Fibroblast of mammary gland (primary cell): Measurements from ENCODE around the gene CYFIP2.

Experiments used
- DNase-seq: peaks from one replicate; pipeline ENCODE4 v3.0.0-alpha.2; 2010; ENCODE audit warnings: low read depth
- H3K4me3 ChIP-seq: 2 replicates; pipeline ENCODE4 v1.5.1; 2011; ENCODE audit warnings: low read depth, mild to moderate bottlenecking, low read length, moderate library complexity; ENCODE audit not compliant: control insufficient read depth
- CTCF ChIP-seq: conservative IDR thresholded peaks from 2 replicates; pipeline ENCODE4 v1.5.1; 2011; ENCODE audit warnings: low read depth, low read length, inconsistent platforms; ENCODE audit not compliant: control insufficient read depth, insufficient read depth

Gene CYFIP2

DNA sequence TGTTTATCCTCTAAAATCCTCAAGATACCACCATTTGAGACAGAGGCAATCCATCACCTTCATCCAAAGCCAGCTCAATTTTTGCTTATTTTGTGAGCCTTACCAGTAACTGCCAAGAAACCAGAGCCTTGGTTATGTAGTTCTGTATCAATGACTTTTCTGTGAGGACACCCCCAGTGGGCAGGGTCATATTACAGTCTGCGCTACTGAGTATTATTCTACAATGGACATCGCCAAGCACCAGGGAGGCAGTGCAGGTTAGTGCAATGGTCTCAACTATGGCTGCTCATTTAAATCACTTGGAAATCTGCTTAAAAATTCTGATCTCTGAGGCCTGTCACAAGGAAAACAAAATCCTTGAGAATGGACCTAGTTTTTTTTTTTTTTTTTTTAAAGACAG is 103.6 kb downstream of the CYFIP2 start:
- DNase-seq = no peak
- no peak for TF ChIP-seq CTCF
- no peak overlapping the region for H3K4me3 ChIP-seq

DNA sequence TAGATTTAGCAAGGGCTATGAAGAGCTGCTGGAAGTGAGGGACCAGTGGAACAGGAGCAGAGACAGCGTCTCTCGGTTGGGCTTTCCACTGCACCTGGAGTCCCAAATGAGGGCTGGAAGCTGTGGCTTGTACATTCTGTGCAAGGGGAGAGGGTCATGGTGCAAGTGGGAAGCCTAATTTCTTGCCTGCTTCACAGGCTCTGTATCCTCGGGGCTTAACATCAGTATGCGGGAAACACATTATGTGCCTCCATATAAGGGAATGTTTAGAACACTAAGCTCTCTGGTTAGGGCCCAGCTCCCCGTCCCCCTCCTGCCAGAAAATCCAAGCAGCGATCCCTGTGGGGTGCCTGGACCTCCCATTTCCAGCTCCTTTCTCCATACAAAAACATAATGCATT is 105.0 kb downstream of the CYFIP2 start:
- no peak for DNase-seq
- H3K4me3 ChIP-seq = no peak overlapping the region
- no peak for TF ChIP-seq CTCF

DNA sequence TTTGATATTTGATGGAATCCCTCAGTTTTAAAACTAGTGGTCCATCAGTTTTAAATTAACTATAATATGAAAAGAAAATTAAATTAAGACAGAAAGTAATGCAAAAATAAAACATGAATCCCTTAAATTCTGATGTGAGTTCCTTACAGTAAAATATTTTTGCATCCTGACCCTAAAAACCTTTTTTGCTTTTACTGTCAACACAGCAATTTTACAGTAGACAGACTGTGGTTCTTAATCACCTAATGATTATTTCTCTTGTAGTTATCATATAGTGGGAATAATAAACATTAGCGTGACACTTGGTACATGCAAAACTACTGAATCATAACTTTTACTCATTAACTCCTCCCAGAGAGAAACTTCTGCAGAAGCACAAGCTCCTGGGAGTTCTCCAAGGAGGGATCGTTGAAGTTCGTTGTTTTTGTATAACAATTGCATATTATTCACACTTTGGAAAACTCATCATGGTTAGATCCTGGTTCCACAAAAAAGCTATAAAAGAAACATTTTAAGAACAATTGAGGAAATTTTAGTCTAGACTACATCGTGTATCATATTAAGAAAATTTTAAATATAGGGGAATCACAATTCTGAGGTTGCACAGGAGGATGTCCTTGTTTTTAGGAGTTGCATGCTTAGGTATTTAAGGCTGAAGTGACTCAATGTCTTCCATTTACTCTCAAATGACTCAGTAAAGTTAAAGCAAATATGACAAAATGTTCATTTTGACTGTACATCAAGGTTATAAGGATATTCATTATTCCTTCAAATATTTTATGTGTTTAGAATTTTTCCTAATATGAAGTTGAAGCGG is 105.9 kb downstream of the CYFIP2 start:
- no peak overlapping the region for H3K4me3 ChIP-seq
- DNase-seq = no peak
- no peak for TF ChIP-seq CTCF

DNA sequence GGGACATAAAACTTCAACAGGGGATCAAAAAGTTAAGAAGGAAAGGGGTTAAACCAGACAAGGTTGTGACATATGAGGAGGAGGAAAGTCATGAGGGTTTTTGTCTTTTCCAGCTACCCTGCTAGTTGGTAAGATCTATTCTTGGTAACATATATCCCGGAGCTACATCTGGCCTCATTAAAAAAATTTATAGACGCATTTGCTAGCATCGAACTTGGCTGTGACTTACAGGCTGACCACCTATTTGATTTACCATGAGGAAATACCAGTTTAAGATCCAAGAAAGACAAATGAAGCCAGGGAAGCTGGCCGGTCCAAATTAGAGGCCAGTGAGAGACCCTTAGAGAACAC is 106.5 kb downstream of the CYFIP2 start:
- no peak for DNase-seq
- no peak for TF ChIP-seq CTCF

GRCh38 chr5:157378509-157378908 is 112.6 kb downstream of the CYFIP2 start:
- DNase-seq = no peak
- no peak for TF ChIP-seq CTCF
- no peak overlapping the region for H3K4me3 ChIP-seq

More for the DNA sequence above, 106.5 kb downstream of the CYFIP2 start:
- H3K4me3 ChIP-seq = no peak overlapping the region

DNA sequence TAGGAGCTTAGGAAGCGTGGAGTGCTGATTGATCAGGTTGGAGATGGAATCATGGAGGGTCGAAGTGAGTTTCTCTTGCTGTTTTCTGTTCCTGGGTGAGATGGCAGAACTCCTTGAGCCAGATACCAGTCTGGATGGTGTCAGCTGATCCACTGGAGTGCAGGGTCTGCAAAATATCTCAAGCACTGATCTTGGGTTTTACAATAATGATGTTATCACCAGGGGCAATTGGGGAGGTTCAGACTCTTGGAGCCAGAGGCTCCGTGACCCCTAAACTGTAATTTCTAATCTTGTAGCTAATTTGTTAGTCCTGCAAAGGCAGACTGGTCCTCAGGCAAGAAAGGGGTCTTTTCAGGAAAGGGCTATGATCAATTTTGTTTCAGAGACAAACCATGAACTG is 114.1 kb downstream of the CYFIP2 start:
- DNase-seq = no peak
- H3K4me3 ChIP-seq = no peak overlapping the region
- no peak for TF ChIP-seq CTCF
